ENCODE measurements around the gene CASKIN2.

The CASKIN2 gene

DNA sequence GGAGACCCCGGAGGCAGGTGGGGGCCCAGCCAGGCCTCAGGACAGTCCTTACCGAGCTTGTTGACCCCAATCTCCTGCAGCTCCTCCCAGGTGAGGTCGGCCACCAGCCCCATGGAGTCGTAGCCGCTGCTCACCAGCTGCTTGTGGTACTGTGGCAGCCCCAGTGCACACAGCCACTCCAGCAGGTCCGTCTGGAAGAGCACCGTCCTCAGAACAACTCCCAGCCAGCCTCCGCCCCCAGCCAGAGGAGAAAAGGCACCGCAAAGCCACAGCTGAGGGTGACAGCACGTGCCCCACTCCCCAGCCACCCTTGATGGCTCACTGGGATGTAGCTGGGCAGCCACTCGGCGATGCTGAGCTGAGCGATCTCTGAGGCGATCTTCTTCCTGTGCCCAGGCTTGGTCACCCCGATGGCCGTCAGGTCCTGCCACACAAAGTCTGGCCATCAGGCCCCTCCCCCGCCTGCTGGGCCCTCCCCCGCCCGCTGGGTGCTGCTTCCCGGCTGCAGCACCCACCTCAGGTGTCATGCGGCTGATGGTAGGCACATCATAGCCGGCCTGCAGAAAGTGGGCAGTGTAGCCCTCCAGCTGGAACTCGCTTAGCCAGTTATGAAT lies 11.9 kb downstream of the CASKIN2 start:
- Histone ChIP-seq H3K4me3 (ENCODE audit: low read depth, low read length) (no peak overlapping the region), H3K27ac (no peak overlapping the region), H3K36me3 (peaks cover 89% of the 10 kb centered on the region), H3K27me3 (ENCODE audit: insufficient read depth, low read depth, severe bottlenecking) (no peaks in the 10 kb centered on the region), H3K9me3 (ENCODE audit: severe bottlenecking) (no peaks in the 10 kb centered on the region)
- TF ChIP-seq, protein P1, sequence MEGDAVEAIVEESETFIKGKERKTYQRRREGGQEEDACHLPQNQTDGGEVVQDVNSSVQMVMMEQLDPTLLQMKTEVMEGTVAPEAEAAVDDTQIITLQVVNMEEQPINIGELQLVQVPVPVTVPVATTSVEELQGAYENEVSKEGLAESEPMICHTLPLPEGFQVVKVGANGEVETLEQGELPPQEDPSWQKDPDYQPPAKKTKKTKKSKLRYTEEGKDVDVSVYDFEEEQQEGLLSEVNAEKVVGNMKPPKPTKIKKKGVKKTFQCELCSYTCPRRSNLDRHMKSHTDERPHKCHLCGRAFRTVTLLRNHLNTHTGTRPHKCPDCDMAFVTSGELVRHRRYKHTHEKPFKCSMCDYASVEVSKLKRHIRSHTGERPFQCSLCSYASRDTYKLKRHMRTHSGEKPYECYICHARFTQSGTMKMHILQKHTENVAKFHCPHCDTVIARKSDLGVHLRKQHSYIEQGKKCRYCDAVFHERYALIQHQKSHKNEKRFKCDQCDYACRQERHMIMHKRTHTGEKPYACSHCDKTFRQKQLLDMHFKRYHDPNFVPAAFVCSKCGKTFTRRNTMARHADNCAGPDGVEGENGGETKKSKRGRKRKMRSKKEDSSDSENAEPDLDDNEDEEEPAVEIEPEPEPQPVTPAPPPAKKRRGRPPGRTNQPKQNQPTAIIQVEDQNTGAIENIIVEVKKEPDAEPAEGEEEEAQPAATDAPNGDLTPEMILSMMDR (IDR thresholded peaks at IDR 0.05; ENCODE audit: low read depth, low read length) = no peak
- DNase-seq = no peak

DNA sequence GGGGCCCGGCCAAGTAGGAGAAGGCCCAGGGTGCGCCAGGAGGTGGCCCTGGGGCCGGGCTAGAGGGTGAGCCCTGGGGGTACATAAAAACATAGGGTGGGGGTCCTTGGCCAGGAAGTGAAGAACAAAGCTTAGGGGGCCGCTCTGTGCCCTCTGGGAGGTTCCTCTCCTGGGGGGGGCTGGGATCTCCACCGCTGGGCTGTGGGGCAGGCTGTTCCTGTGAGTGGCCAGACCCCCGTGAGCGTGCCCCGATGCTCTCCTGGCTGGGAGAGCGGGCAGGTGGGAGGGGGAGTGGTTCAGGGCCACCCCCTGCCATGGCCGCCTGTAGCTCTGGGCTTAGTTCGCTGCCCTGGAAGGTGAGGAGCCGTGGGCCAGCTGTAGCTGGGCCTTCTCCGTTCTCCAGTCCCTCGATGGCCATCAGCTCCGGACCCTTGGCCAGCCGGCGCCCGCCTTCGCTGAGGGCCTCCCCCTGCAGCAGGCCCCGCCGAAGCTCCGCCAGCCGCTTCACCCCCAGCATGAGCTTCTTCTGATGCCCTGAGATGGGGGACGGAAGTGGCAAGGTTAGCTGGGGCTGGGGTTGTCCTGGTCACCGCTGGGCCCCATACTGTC lies 12.5 kb downstream of the CASKIN2 start:
- Histone ChIP-seq H3K4me3 (ENCODE audit: low read depth, low read length) (no peak overlapping the region), H3K36me3 (peaks cover 91% of the 10 kb centered on the region), H3K9me3 (ENCODE audit: severe bottlenecking) (no peaks in the 10 kb centered on the region), H3K27ac (no peak overlapping the region), H3K27me3 (ENCODE audit: insufficient read depth, low read depth, severe bottlenecking) (no peaks in the 10 kb centered on the region)
- TF ChIP-seq, protein P1 (IDR thresholded peaks at IDR 0.05; ENCODE audit: low read depth, low read length) = no peak
- DNase-seq = no peak

DNA sequence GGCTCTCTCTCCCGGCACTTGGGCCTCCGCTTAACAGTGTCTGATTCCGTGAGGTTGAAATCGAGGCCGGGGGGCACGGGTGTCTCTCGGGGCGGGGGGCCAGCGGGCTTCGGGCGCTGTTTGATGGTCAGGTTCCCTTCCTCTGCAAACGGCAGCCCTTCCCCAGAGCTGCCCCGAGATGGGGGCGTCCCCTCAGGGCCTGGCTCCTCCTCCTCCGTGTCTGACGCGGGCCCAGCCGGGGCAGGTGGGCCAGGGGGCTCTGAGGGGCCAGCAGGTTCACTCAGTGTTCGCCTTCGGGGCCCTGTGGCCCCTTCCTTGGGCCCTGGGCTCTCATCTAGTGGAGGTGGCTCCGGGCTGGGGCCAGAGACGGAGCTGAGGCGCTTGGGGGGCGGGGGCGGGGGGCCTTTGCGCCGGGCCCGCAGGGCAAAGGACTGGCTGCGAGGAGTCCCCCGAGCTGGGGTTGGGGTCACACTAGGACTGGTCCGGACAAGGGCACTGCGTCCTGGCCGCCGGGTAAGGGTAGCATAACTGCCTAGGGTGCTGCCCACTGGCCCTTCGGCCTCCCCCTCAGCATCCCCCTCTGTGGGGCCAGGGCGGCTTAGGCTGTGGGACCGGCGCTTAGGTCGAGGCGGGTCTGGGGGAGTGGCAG lies 13.1 kb downstream of the CASKIN2 start:
- peaks cover 91% of the 10 kb centered on the region for H3K36me3 ChIP-seq
- H3K9me3 ChIP-seq (ENCODE audit: severe bottlenecking) = no peaks in the 10 kb centered on the region
- H3K27ac ChIP-seq = no peak overlapping the region
- no peak overlapping the region for H3K4me3 ChIP-seq (ENCODE audit: low read depth, low read length)
- no peak for DNase-seq
- H3K27me3 ChIP-seq (ENCODE audit: insufficient read depth, low read depth, severe bottlenecking) = no peaks in the 10 kb centered on the region
- TF ChIP-seq, protein P1 (IDR thresholded peaks at IDR 0.05; ENCODE audit: low read depth, low read length) = no peak

DNA sequence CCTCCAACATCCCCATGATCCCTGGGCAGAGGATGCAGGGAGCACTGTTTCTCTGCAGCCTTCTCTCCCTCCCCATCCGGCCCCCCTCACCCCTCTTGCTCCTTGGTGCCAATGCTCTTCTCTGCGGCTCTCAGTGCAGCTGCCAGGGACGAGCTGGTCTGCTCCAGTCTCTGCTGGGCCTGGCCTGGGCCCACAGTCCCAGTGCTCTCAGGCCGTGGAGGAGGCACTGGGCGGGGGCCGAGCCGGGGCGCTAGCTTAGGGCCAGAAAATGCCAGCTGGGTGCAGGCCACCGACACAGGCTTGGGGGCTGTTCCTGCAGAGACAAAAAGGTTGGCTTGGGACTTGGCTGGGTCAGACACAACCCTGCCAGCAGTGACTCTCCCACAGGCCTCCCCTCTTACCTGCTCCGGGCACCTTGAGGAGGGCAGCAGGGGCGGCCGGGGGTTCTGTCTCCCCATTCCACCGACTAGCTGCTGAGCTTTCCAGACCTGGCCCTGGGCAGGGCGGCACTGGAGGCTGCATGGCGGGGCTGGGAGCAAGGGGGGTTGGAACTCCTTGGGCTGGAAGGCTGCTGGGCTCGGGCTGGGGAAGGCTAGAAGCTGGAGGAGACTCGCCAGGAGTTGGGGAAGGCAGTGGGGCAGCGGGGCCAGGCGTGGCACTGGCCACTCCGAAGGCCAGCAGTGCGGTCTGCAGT lies 13.8 kb downstream of the CASKIN2 start:
- peaks cover 90% of the 10 kb centered on the region for H3K36me3 ChIP-seq
- DNase-seq = no peak
- H3K27me3 ChIP-seq (ENCODE audit: insufficient read depth, low read depth, severe bottlenecking) = no peaks in the 10 kb centered on the region
- no peaks in the 10 kb centered on the region for H3K9me3 ChIP-seq (ENCODE audit: severe bottlenecking)
- no peak overlapping the region for H3K27ac ChIP-seq
- TF ChIP-seq, protein P1 (IDR thresholded peaks at IDR 0.05; ENCODE audit: low read depth, low read length) = no peak
- H3K4me3 ChIP-seq (ENCODE audit: low read depth, low read length) = no peak overlapping the region

DNA sequence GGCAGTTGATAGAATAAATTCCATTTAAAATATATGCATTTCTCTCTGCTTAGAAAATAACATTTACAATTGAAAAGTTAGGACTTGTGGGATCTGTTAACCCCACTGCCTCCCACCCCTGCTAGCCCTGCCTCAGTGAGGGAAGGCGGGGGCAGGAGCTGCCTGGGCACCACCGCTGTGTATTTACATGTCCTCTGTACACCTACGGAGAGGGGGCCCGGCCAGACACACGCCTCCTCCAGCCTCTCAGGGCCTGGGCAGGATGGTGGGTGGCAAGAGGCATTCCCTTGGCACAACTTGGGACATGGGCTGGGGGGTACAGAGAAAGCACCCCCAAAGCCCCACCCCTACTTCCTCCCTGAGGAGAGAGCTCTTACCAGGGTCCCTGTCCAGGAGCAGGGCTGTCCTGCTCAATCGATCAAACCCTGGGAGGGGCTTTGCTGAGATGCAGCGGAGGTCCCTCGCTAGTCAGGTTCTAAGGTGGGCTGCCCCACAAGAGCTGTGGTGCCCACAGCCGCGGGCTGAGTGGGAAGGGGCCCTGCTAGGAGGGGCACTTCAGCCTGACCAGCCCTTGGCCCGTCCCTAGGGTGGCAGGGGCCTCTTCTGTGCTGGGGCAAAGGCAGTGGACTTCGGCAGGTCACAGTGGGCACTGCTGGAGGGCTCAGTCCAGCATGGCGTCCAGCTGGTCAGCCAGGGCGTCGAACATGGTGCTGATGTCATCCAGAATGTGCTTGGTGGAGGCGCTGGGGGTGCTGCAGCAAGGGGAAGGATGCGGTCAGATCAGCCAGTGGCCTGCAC lies 14.7 kb downstream of the CASKIN2 start:
- H3K36me3 ChIP-seq = peaks cover 90% of the 10 kb centered on the region
- H3K27ac ChIP-seq = no peak overlapping the region
- no peaks in the 10 kb centered on the region for H3K9me3 ChIP-seq (ENCODE audit: severe bottlenecking)
- TF ChIP-seq, protein P1 (IDR thresholded peaks at IDR 0.05; ENCODE audit: low read depth, low read length) = no peak
- H3K4me3 ChIP-seq (ENCODE audit: low read depth, low read length) = no peak overlapping the region
- no peaks in the 10 kb centered on the region for H3K27me3 ChIP-seq (ENCODE audit: insufficient read depth, low read depth, severe bottlenecking)
- DNase-seq = no peak
